ENCODE results near the gene SAP30L.

SAP30L gene

DNA sequence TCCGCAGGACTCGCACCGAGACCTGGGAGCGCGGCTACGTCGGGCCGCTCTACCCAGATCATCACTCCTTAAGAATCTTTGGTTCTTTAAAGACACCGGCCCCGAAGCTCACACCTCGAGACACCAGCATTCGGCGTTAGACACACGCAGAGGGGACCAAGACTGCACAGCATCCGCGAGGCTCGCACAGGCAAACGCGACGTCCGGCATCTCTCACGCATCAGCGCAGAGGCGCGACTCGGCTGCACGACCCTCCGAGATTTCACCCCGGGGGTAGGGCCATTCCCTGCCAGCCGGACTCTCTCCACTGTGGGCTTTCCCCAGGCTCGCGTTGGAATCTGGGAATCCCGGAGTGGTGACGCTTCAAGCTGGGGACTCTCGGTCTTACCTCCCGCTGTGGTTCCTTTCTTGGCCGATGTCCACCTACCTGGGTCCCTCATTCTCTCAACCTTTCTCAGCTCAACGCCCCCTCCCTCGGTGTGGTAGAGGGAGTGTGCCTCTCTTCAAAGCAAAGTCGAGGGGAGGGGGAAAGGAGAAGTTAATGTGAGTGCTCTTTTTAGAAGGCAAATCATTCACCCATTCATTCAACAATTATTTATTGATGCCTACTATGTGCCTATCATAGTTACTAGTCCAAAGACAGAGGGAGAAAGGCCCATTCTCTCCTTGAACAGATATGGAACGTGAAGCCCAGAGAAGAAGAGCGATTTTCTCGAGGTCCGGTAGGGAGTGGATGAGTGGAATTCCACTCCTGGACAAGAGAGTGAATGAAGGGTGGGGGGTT is 33.6 kb downstream of the SAP30L start:
- TF ChIP-seq, protein P1, sequence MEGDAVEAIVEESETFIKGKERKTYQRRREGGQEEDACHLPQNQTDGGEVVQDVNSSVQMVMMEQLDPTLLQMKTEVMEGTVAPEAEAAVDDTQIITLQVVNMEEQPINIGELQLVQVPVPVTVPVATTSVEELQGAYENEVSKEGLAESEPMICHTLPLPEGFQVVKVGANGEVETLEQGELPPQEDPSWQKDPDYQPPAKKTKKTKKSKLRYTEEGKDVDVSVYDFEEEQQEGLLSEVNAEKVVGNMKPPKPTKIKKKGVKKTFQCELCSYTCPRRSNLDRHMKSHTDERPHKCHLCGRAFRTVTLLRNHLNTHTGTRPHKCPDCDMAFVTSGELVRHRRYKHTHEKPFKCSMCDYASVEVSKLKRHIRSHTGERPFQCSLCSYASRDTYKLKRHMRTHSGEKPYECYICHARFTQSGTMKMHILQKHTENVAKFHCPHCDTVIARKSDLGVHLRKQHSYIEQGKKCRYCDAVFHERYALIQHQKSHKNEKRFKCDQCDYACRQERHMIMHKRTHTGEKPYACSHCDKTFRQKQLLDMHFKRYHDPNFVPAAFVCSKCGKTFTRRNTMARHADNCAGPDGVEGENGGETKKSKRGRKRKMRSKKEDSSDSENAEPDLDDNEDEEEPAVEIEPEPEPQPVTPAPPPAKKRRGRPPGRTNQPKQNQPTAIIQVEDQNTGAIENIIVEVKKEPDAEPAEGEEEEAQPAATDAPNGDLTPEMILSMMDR (IDR thresholded peaks at IDR 0.05; ENCODE audit: insufficient read depth, low read depth, low read length, missing control alignments), result no peak
- H3K4me3 ChIP-seq (ENCODE audit: low read depth, low read length), result no peak overlapping the region
- no peak for DNase-seq (ENCODE audit: low read depth)

DNA sequence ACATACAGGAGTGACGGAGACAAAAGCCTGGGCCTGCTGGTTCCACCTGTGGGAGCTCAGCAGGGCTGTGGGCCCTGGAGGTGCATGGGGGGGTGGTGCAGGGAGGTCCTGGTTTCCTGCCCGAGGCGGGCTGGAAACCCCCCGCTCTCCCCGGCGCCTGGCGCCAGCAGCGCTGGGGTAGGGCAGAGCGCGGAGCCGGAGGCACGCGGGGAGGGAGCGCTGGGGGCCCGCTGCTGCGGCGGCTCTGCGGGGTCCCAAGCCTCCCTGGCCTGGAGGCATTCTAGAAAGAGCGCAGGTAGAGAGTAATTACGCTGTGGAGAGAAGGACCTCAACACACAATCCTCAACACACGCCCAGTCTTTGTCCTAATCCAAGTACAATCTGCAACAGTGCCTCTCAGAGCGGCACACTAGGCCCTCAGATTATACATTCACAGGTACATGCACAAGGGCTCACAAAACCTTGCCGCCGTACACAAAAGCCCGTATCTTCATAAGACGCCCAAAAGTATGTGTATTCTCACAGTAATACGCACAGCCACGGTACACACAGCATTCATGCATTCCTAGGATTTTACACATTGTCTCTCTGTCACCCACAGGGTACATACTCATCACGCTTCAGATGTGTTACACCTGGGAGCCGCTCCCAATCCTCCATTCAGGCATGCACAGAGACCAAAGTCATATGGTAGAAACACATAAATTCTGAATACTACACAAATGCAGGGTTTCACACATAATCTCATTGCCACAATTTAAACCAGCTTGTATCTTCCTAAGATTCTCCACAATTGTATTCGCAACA is 34.4 kb downstream of the SAP30L start:
- no peak overlapping the region for H3K4me3 ChIP-seq (ENCODE audit: low read depth, low read length)

DNA sequence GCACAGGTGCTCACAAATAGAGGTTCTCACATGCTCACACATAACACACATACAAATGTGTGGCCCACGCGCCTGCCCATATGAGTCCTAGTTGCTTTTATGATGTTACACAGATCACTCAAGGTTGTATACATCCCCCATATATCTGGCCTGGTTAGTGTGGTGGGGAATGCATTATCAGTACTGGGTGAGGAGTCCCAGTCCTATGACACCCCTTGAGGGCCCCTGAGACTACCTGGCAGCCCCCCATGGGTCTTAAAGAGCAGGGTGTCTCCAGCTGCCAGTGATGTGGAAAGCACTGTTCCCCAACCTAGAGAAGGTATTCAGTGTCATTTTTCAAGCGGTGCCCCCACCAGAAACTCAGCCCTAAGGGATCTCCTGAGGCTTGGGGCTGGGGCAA is 35.0 kb downstream of the SAP30L start:
- TF ChIP-seq, protein P1 (IDR thresholded peaks at IDR 0.05; ENCODE audit: insufficient read depth, low read depth, low read length, missing control alignments), result no peak
- H3K4me3 ChIP-seq (ENCODE audit: low read depth, low read length), result no peak overlapping the region
- DNase-seq (ENCODE audit: low read depth), result no peak

More for the DNA sequence above, 34.4 kb downstream of the SAP30L start:
- peak; percentile 28 for DNase-seq (ENCODE audit: low read depth)
- TF ChIP-seq, protein P1 (IDR thresholded peaks at IDR 0.05; ENCODE audit: insufficient read depth, low read depth, low read length, missing control alignments), result no peak

DNA sequence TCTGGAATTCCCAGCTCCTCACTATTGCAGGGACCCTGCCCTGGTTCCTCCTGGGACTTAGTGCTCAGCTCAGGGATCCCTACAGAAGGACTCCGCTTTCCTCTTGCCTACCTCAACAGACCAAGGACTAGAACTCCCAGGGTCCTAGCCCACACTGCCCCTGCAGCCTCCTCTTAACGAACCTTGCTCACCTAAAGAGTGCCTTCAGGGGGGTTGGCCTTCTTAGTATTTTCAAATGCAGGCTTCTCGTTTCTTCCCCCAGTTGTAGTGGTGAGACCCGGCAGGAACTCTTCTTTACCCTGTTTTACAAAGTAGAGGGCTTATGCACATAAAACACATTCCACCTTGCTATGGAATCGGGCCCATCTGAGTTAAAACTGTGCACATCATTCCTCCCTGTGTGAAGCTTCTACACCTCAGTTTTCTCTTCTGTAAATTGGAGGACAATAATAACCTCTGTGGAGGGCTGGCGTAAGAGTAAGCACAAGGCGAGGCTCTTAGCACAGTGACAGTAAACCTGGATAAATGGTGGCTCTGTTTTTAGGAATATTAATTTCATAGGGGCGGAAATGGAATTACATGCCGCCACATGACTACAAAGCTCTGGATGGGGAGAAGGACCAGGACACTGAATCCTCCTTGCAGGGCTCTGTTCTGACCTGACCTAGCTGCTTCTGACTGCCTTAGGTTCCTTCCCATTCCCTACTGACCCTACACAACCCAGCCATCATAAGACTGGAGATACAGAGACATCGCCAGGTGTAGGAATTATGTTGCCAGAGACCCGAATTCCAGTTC is 36.0 kb downstream of the SAP30L start:
- TF ChIP-seq, protein P1 (IDR thresholded peaks at IDR 0.05; ENCODE audit: insufficient read depth, low read depth, low read length, missing control alignments), result no peak
- H3K4me3 ChIP-seq (ENCODE audit: low read depth, low read length), result no peak overlapping the region
- DNase-seq (ENCODE audit: low read depth), result no peak

DNA sequence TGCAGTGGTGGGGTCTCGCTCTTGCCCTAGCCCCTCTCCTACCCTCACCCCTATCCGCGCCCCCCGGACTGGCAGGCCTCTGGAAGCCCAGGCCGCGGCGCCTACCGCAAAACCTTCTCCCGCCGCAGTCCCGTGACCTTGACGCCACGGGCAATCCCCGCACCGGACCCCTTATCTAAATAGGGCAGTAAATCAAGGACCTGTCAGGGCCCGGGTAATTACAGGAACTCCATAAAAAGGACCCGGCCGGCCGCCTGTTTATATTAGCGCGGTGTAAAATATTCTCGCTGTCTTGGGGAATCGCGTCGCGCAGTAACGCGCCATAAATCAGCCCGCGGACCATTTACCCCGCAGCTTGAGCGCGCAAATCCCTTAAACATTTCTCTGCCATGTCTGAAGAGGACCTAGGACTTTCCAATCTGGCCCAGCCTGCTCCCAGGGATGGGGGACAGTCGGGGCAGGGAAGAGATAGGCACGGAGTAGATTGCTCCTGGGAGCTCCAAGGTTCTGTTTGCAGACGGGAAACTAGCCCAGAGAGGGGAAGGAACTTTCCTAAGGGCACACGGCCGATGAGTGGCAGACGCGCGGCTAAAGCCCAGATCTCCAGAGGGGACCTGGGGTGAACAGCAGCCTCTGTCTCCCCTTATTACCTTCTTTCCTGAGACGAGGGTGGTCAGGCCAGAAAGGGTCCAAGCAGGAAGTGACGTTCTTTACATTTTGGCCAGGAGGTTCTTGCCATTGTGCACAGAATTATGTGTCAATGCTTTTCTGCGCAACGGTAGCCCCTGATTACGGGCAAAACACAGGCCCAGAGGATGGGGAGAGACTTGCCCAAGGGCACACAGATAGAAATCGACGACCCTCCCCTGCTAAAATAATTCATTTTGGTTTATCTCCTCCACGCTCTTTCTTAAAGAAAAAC is 37.0 kb downstream of the SAP30L start:
- no peak overlapping the region for H3K4me3 ChIP-seq (ENCODE audit: low read depth, low read length)
- TF ChIP-seq, protein P1 (IDR thresholded peaks at IDR 0.05; ENCODE audit: insufficient read depth, low read depth, low read length, missing control alignments), result no peak
- DNase-seq (ENCODE audit: low read depth), result no peak

Measured in GM12865 (cell line).